Inferior parietal cortex (tissue), 1 donor: ENCODE data around the gene RGS17.
"Not testable (repeated sequence)": the region's sequence is repeated elsewhere in the genome, so short reads cannot be mapped to it uniquely, and the experiment has no call there.

Experiments used
- DNase-seq: peaks from one replicate; pipeline ENCODE4 v3.0.0-alpha.2; 2016; ENCODE audit errors: extremely low spot score

The RGS17 gene

GRCh38 chr6:153125032-153125431 is 6.0 kb downstream of the RGS17 start:
- DNase-seq = no peak

- no peak for DNase-seq
Measured at GRCh38 chr6:153123801-153124200, 7.3 kb downstream of the RGS17 start.

- no peak for DNase-seq
Measured at GRCh38 chr6:153121311-153121710, 9.8 kb downstream of the RGS17 start.

- no peak for DNase-seq
Measured at GRCh38 chr6:153117986-153118879, 12.8 kb downstream of the RGS17 start.

GRCh38 chr6:153111082-153111481 is 20.0 kb downstream of the RGS17 start:
- not testable (repeated sequence) for DNase-seq

- DNase-seq = not testable (repeated sequence)
Measured at GRCh38 chr6:153110612-153111011, 20.5 kb downstream of the RGS17 start.

GRCh38 chr6:153108315-153108714 is 22.8 kb downstream of the RGS17 start:
- no peak for DNase-seq

- DNase-seq = no peak
Measured at GRCh38 chr6:153106021-153106420, 25.1 kb downstream of the RGS17 start.

- DNase-seq = no peak
Measured at GRCh38 chr6:153104220-153104619, 26.9 kb downstream of the RGS17 start.

- no peak for DNase-seq
Measured at GRCh38 chr6:153103319-153103655, 27.8 kb downstream of the RGS17 start.

- DNase-seq = no peak
Measured at GRCh38 chr6:153102605-153103318, 28.3 kb downstream of the RGS17 start.

GRCh38 chr6:153101461-153101860 is 29.6 kb downstream of the RGS17 start:
- no peak for DNase-seq

- DNase-seq = no peak
Measured at GRCh38 chr6:153099636-153100035, 31.4 kb downstream of the RGS17 start.

- no peak for DNase-seq
Measured at GRCh38 chr6:153096792-153097191, 34.3 kb downstream of the RGS17 start.

GRCh38 chr6:153096031-153096430 is 35.1 kb downstream of the RGS17 start:
- DNase-seq = no peak

GRCh38 chr6:153092082-153093013 is 38.7 kb downstream of the RGS17 start:
- DNase-seq = no peak

- DNase-seq = no peak
Measured at GRCh38 chr6:153090241-153090930, 40.7 kb downstream of the RGS17 start.

GRCh38 chr6:153088796-153089195 is 42.3 kb downstream of the RGS17 start:
- no peak for DNase-seq

GRCh38 chr6:153087436-153087835 is 43.6 kb downstream of the RGS17 start:
- no peak for DNase-seq

GRCh38 chr6:153086225-153086990 is 44.7 kb downstream of the RGS17 start:
- DNase-seq = no peak

- no peak for DNase-seq
Measured at GRCh38 chr6:153085239-153085638, 45.8 kb downstream of the RGS17 start.
